Measurements from ENCODE around the gene SLC12A1. TPM values are rescaled to one million over a fixed set of nuclear protein-coding genes. Genes with fewer than 3 reads are reported as not detected.

Gene SLC12A1
- polyA plus RNA-seq, 2 of the 4 experiments (the other 2 are of a cell fraction): not detected

GRCh38 chr15:48191574-48192225, 14.4 kb upstream of the SLC12A1 start, which contains the start of gene CTXN2:
Gene CTXN2 (plus strand): TSS chr15:48191665. CDS start chr15:48201301, 9,636 bp downstream.
- no peaks in the 10 kb centered on the region for H3K4me1 ChIP-seq
- ATAC-seq (no peak), FAIRE-seq (no peak), DNase-seq (ENCODE audit: low read depth in 1 of 2, low spot score in 1 of 2) (no peak)
- POLR2A ChIA-PET: no interaction called here
- 63% methylated on average over 28 of the region's 31 CpGs for WGBS (ENCODE audit: missing lambda C conversion rate)
- H3K4me2 ChIP-seq: no peak within 1 kb of the TSS
- CTCF ChIA-PET: no interaction called here
- H3K9me3 ChIP-seq: no peaks in the 10 kb centered on the region
- TF ChIP-seq POLR2AphosphoS2 (conservative IDR thresholded peaks at IDR 0.05; ENCODE audit: low read length) (no peak), SREBF2 (IDR thresholded peaks at IDR 0.05) (no peak), CHD2 (IDR thresholded peaks at IDR 0.05; ENCODE audit: low read length, partially characterized antibody) (no peak), FOXS1 (CRISPR knock-in tag; IDR thresholded peaks at IDR 0.05) (no peak), NPAS2 (CRISPR knock-in tag; IDR thresholded peaks at IDR 0.05; ENCODE audit: borderline replicate concordance) (no peak)
- H3K4me3 ChIP-seq: no peak within 1 kb of the TSS
- no peak within 1 kb of the TSS for H3K27ac ChIP-seq

- DNase-seq (ENCODE audit: low read depth in 1 of 2, low spot score in 1 of 2): no peak
- ChIA-PET CTCF (interaction anchor here (0.5 kb wide), 1 partner anchor 18 kb away, joined by 3 read pairs; no protein-coding TSS in a partner anchor), POLR2A (no interaction called here)
- no peak for FAIRE-seq
- TF ChIP-seq KDM5A (IDR thresholded peaks at IDR 0.05): no peak
- no peak for TF ChIP-seq HOXB13 (CRISPR knock-in tag; IDR thresholded peaks at IDR 0.05; ENCODE audit: low read depth)
- no peak for TF ChIP-seq PHF8 (IDR thresholded peaks at IDR 0.05; ENCODE audit: borderline replicate concordance, low read depth)
- H3K27ac ChIP-seq: no peak overlapping the region
- WGBS (ENCODE audit: missing lambda C conversion rate): 0% methylated on average over 1 of the region's 1 CpG
- no peaks in the 10 kb centered on the region for H3K4me1 ChIP-seq
- H3K4me3 ChIP-seq: no peak overlapping the region
- no peaks in the 10 kb centered on the region for H3K9me3 ChIP-seq
- no peak for ATAC-seq
- no peak overlapping the region for H3K4me2 ChIP-seq
Measured at GRCh38 chr15:48202068-48202467, 4.0 kb upstream of the SLC12A1 start.

- DNase-seq (ENCODE audit: low read depth in 1 of 2, low spot score in 1 of 2) (no peak), ATAC-seq (no peak), FAIRE-seq (no peak)
- Histone ChIP-seq H3K4me1 (no peaks in the 10 kb centered on the region), H3K27ac (no peak overlapping the region), H3K9me3 (no peaks in the 10 kb centered on the region), H3K4me2 (no peak overlapping the region), H3K4me3 (no peak overlapping the region)
- CTCF ChIA-PET: no interaction called here
- POLR2A ChIA-PET: no interaction called here
- no peak for TF ChIP-seq CHD4 (IDR thresholded peaks at IDR 0.05; ENCODE audit: borderline replicate concordance)
- TF ChIP-seq HEYL (CRISPR knock-in tag; IDR thresholded peaks at IDR 0.05): no peak
- TF ChIP-seq RCOR1 (IDR thresholded peaks at IDR 0.05; ENCODE audit: low read depth, low read length): no peak
- no peak for TF ChIP-seq CBX2 (IDR thresholded peaks at IDR 0.05; ENCODE audit: borderline replicate concordance, low read depth)
- TF ChIP-seq USF2 (IDR thresholded peaks at IDR 0.05): no peak
- no peak for TF ChIP-seq HOXA7 (CRISPR knock-in tag; IDR thresholded peaks at IDR 0.05)
- TF ChIP-seq ZC3H11A (IDR thresholded peaks at IDR 0.05): no peak
- no peak for TF ChIP-seq POLR2AphosphoS2 (conservative IDR thresholded peaks at IDR 0.05; ENCODE audit: low read length)
- no peak for TF ChIP-seq MYC (IDR thresholded peaks at IDR 0.05; ENCODE audit: borderline replicate concordance, low read length)
- no peak for TF ChIP-seq E2F6 (IDR thresholded peaks at IDR 0.05; ENCODE audit: borderline replicate concordance, low read depth)
- TF ChIP-seq HES2 (IDR thresholded peaks at IDR 0.05): no peak
- WGBS (ENCODE audit: missing lambda C conversion rate): 0% methylated on average over 1 of the region's 1 CpG
Measured at GRCh38 chr15:48221261-48221660, 15.2 kb downstream of the SLC12A1 start.

GRCh38 chr15:48221885-48222284, 15.8 kb downstream of the SLC12A1 start:
- H3K4me3 ChIP-seq: no peak overlapping the region
- no peak for FAIRE-seq
- H3K27ac ChIP-seq: no peak overlapping the region
- H3K4me1 ChIP-seq: no peaks in the 10 kb centered on the region
- no peak for TF ChIP-seq TFCP2L1 (CRISPR knock-in tag; IDR thresholded peaks at IDR 0.05)
- no peak for ATAC-seq
- H3K4me2 ChIP-seq: no peak overlapping the region
- ChIA-PET POLR2A (no interaction called here), CTCF (no interaction called here)
- H3K9me3 ChIP-seq: no peaks in the 10 kb centered on the region
- 45% methylated on average over 4 of the region's 4 CpGs for WGBS (ENCODE audit: missing lambda C conversion rate)
- no peak for DNase-seq (ENCODE audit: low read depth in 1 of 2, low spot score in 1 of 2)
